CD14-positive monocyte (primary cell): ENCODE results near the gene LASP1NB.

ENCODE experiments used
- DNase-seq, 3 donors: peaks; one replicate each; pipeline ENCODE4 v3.0.0-alpha.2; 2011 to 2022
- H2AFZ ChIP-seq: 2 replicates; pipeline ENCODE4 v1.6.0; 2012; ENCODE audit warnings: mild to moderate bottlenecking, low read depth, low read length, inconsistent platforms; ENCODE audit not compliant: insufficient read depth, poor library complexity, severe bottlenecking
- H3K27ac ChIP-seq, 2 donors: 1 replicate in 1 of 2; 2 replicates in 1 of 2; pipeline ENCODE4 v1.5.1; 2012 to 2013; ENCODE audit warnings: low read length in 2 of 2, control low read depth in 1 of 2, inconsistent platforms in 1 of 2, low read depth in 1 of 2, mild to moderate bottlenecking in 1 of 2
- H3K27me3 ChIP-seq, 2 donors: one replicate each; pipeline versions ENCODE4 v1.6.0 to v1.6.1; 2011 to 2013; ENCODE audit warnings: low read length in 2 of 2; ENCODE audit not compliant: control insufficient read depth in 2 of 2, insufficient read depth in 2 of 2
- H3K36me3 ChIP-seq, 2 donors: replicated peaks in 1 of 2; 1 replicate in 1 of 2; 2 replicates in 1 of 2; pipeline versions ENCODE4 v1.5.1 to v1.6.1; 2012 to 2013; ENCODE audit warnings: low read length in 2 of 2, control low read depth in 1 of 2, inconsistent platforms in 1 of 2, mild to moderate bottlenecking in 1 of 2; ENCODE audit not compliant: insufficient read depth in 2 of 2, control insufficient read depth in 1 of 2
- H3K4me1 ChIP-seq, 2 donors: 1 replicate in 1 of 2; 2 replicates in 1 of 2; pipeline versions ENCODE4 v1.5.1 to v1.6.1; 2012 to 2013; ENCODE audit warnings: low read length in 2 of 2, control low read depth in 1 of 2, inconsistent platforms in 1 of 2, mild to moderate bottlenecking in 1 of 2, moderate library complexity in 1 of 2; ENCODE audit not compliant: insufficient read depth in 2 of 2, control insufficient read depth in 1 of 2
- H3K4me2 ChIP-seq: replicated peaks from 2 replicates; pipeline ENCODE3; 2012; ENCODE audit warnings: low read length, moderate library complexity, mild to moderate bottlenecking; ENCODE audit not compliant: poor library complexity, severe bottlenecking; ENCODE audit errors: extremely low read depth
- H3K4me3 ChIP-seq, 3 experiments: fragments of 200-600 bp in 1 of 3; sonication (generic) in 1 of 3; replicated peaks in 1 of 3; 1 replicate in 2 of 3; 2 replicates in 1 of 3; pipeline ENCODE4 v1.5.1; 2011 to 2013; ENCODE audit warnings: low read length in 3 of 3, mild to moderate bottlenecking in 3 of 3, control low read depth in 2 of 3, low read depth in 2 of 3, inconsistent platforms in 1 of 3, moderate library complexity in 1 of 3
- H3K79me2 ChIP-seq: 2 replicates; pipeline ENCODE4 v1.6.0; 2012; ENCODE audit warnings: mild to moderate bottlenecking, control low read depth, inconsistent platforms, low read length, moderate library complexity; ENCODE audit not compliant: insufficient read depth
- H3K9ac ChIP-seq: 2 replicates; pipeline ENCODE4 v1.6.0; 2017; ENCODE audit warnings: low read length, mild to moderate bottlenecking; ENCODE audit not compliant: insufficient read depth, poor library complexity, severe bottlenecking
- H3K9me3 ChIP-seq, 2 donors: replicated peaks in 1 of 2; 1 replicate in 1 of 2; 2 replicates in 1 of 2; pipeline versions ENCODE4 v1.5.1 to v1.6.1; 2012 to 2013; ENCODE audit warnings: low read length in 2 of 2, control low read depth in 1 of 2; ENCODE audit not compliant: control insufficient read depth in 1 of 2, insufficient read depth in 1 of 2
- H4K20me1 ChIP-seq: 2 replicates; pipeline ENCODE4 v1.6.0; 2012; ENCODE audit warnings: mild to moderate bottlenecking, low read length, control low read depth, moderate library complexity; ENCODE audit not compliant: insufficient read depth
- H3K27ac Mint-ChIP-seq, 7 donors: one replicate each; pipeline ENCODE4 v1.8.0; 2020; ENCODE audit warnings: mild to moderate bottlenecking in 7 of 7, mixed read lengths in 7 of 7, moderate library complexity in 6 of 7, inconsistent platforms in 2 of 7
- H3K27me3 Mint-ChIP-seq, 3 donors: one replicate each; pipeline ENCODE4 v1.8.0; 2021 to 2022; ENCODE audit warnings: low read depth in 3 of 3, mild to moderate bottlenecking in 3 of 3, mixed read lengths in 3 of 3, moderate library complexity in 3 of 3, inconsistent platforms in 1 of 3
- H3K36me3 Mint-ChIP-seq, 2 donors: one replicate each; pipeline ENCODE4 v1.8.0; 2020; ENCODE audit warnings: mixed read lengths in 2 of 2, inconsistent platforms in 1 of 2, mild to moderate bottlenecking in 1 of 2
- H3K4me1 Mint-ChIP-seq: one replicate; pipeline ENCODE4 v1.8.0; 2020; ENCODE audit warnings: mild to moderate bottlenecking, mixed read lengths
- H3K4me3 Mint-ChIP-seq, 2 donors: one replicate each; pipeline ENCODE4 v1.8.0; 2020; ENCODE audit warnings: mild to moderate bottlenecking in 2 of 2, mixed read lengths in 2 of 2, moderate library complexity in 1 of 2
- H3K9me3 Mint-ChIP-seq, 7 donors: one replicate each; pipeline ENCODE4 v1.8.0; 2020 to 2022; ENCODE audit warnings: mixed read lengths in 7 of 7, mild to moderate bottlenecking in 6 of 7, moderate library complexity in 6 of 7, inconsistent platforms in 2 of 7
- CTCF ChIP-seq: fragments of 200-600 bp; IDR thresholded peaks from one replicate; pipeline ENCODE4 v1.8.0; 2022; ENCODE audit warnings: antibody characterized with exemption, mild to moderate bottlenecking
- WGBS: methylation state at CpG from one replicate; pipeline ENCODE4 v1.1.5; 2013; ENCODE audit warnings: missing lambda C conversion rate; ENCODE audit not compliant: insufficient coverage; 5-methylcytosine and 5-hydroxymethylcytosine counted together
- intact Hi-C, 2 donors: fragments of 100-400 bp; cut with micrococcal nuclease; formaldehyde crosslinking; loops; one replicate each; pipeline versions ENCODE4 v1.15.0 to v1.15.1; 2023

The LASP1NB gene

GRCh38 chr17:38904892-38905291, 20.5 kb upstream of the LASP1NB start:
- Histone ChIP-seq H3K4me2 (no peak overlapping the region), H3K9me3 (no peaks in the 10 kb centered on the region), H3K9ac (no peak overlapping the region), H3K79me2 (peaks cover 82% of the 10 kb centered on the region), H3K36me3 (peaks cover 32 to 58% of the 10 kb centered on the region in 2 donors), H3K27ac (no peak overlapping the region), H3K4me1 (peaks cover 43 to 44% of the 10 kb centered on the region in 2 donors), H3K27me3 (no peaks in the 10 kb centered on the region), H4K20me1 (peaks cover 97% of the 10 kb centered on the region), H2AFZ (no peak overlapping the region), H3K4me3 (no peak overlapping the region)
- intact Hi-C loops: loop anchor here in 1 of 2 donors (5.0 to 10.0 kb wide), 2 partner anchors 33 to 50 kb away; partner anchors contain the start of genes LASP1 and RPL23
- no peaks in the 10 kb centered on the region for H3K27me3 Mint-ChIP-seq
- H3K27ac Mint-ChIP-seq: peak overlapping the region in 3 of 7 donors; percentile 33 to 84 (median 73)
- H3K9me3 Mint-ChIP-seq: peaks cover 0 to 2% (median 0%) of the 10 kb centered on the region in 7 donors
- no peak for DNase-seq
- H3K4me3 Mint-ChIP-seq: no peak overlapping the region
- H3K36me3 Mint-ChIP-seq: peaks cover 36 to 59% of the 10 kb centered on the region in 2 donors
- no CpG with 5 or more reads among the region's 3 CpGs for whole genome bisulfite sequencing
- no peak for TF ChIP-seq CTCF
- peaks cover 59% of the 10 kb centered on the region for H3K4me1 Mint-ChIP-seq

GRCh38 chr17:38905375-38905774, 20.0 kb upstream of the LASP1NB start:
- peaks cover 87% of the 10 kb centered on the region for H3K79me2 ChIP-seq
- H3K27me3 Mint-ChIP-seq: no peaks in the 10 kb centered on the region
- H4K20me1 ChIP-seq: peaks cover 97% of the 10 kb centered on the region
- H3K9me3 Mint-ChIP-seq: peaks cover 0 to 2% (median 0%) of the 10 kb centered on the region in 7 donors
- H3K36me3 Mint-ChIP-seq: peaks cover 39 to 64% of the 10 kb centered on the region in 2 donors
- no peaks in the 10 kb centered on the region for H3K27me3 ChIP-seq
- H3K9ac ChIP-seq: no peak overlapping the region
- no peak overlapping the region for H2AFZ ChIP-seq
- 90% methylated on average over 2 of the region's 10 CpGs for WGBS
- peaks cover 38 to 39% of the 10 kb centered on the region in 2 donors for H3K4me1 ChIP-seq
- peak overlapping the region in 4 of 7 donors; percentile 33 to 84 (median 54) for H3K27ac Mint-ChIP-seq
- H3K9me3 ChIP-seq: no peaks in the 10 kb centered on the region
- TF ChIP-seq CTCF: no peak
- H3K4me3 Mint-ChIP-seq: no peak overlapping the region
- intact Hi-C loops: loop anchor here in 1 of 2 donors (5.0 to 10.0 kb wide), 2 partner anchors 33 to 51 kb away; partner anchors contain the start of genes LASP1 and RPL23
- peaks cover 37 to 63% of the 10 kb centered on the region in 2 donors for H3K36me3 ChIP-seq
- no peak for DNase-seq
- peaks cover 56% of the 10 kb centered on the region for H3K4me1 Mint-ChIP-seq
- no peak overlapping the region for H3K4me2 ChIP-seq
- H3K27ac ChIP-seq: no peak overlapping the region
- H3K4me3 ChIP-seq: no peak overlapping the region
